A673 (cell line): ENCODE data around the gene SPATA25. TPM values are rescaled to one million over a fixed set of nuclear protein-coding genes. Genes with fewer than 3 reads are reported as not detected.

ENCODE experiments used
- BruUV-seq: library from RNA; stranded (reverse); fragments of 400-500 nt; replicated peaks from 2 replicates; lab custom pipeline; 2021; lab: Mats Ljungman, UMichigan
- CTCF ChIA-PET: fragments of 300-600 bp; sonication (Branson Sonifier 250); formaldehyde crosslinking; loops from one replicate; lab custom pipeline; 2022; ENCODE audit warnings: antibody characterized with exemption; lab: Charles Lee
- POLR2A ChIA-PET: fragments of 300-600 bp; sonication (Branson Sonifier 250); formaldehyde crosslinking; loops from one replicate; lab custom pipeline; 2022; ENCODE audit warnings: antibody characterized with exemption; ENCODE audit not compliant: low non-redundant PET; lab: Charles Lee
- DNase-seq: peaks from one replicate; pipeline ENCODE4 v3.0.0-alpha.2; 2015; ENCODE audit warnings: low spot score
- H3K27ac ChIP-seq: fragments of 200-600 bp; sonication (generic); 2 replicates; pipeline ENCODE4 v1.5.1; 2016; ENCODE audit warnings: mixed run types, low read depth, mild to moderate bottlenecking, mixed read lengths, antibody characterized with exemption, low read length; ENCODE audit not compliant: poor library complexity, severe bottlenecking
- H3K27me3 ChIP-seq: fragments of 200-600 bp; sonication (generic); replicated peaks from 2 replicates; pipeline ENCODE4 v1.6.1; 2017; ENCODE audit warnings: mixed run types, low read depth, mild to moderate bottlenecking, mixed read lengths, antibody characterized with exemption, low read length; ENCODE audit not compliant: insufficient read depth, poor library complexity
- H3K36me3 ChIP-seq: fragments of 200-600 bp; sonication (generic); 2 replicates; pipeline ENCODE4 v1.6.1; 2016; ENCODE audit warnings: mixed run types, mild to moderate bottlenecking, mixed read lengths, antibody characterized with exemption, low read length; ENCODE audit not compliant: insufficient read depth, poor library complexity, severe bottlenecking
- H3K4me1 ChIP-seq: fragments of 200-600 bp; sonication (generic); 2 replicates; pipeline ENCODE4 v1.6.1; 2017; ENCODE audit warnings: mixed run types, mild to moderate bottlenecking, mixed read lengths, antibody characterized with exemption, low read length; ENCODE audit not compliant: insufficient read depth, poor library complexity, severe bottlenecking
- H3K4me3 ChIP-seq: fragments of 200-600 bp; sonication (generic); 2 replicates; pipeline ENCODE4 v1.5.1; 2016; ENCODE audit warnings: low read depth, mixed run types, mild to moderate bottlenecking, mixed read lengths, low read length; ENCODE audit not compliant: poor library complexity, severe bottlenecking
- H3K9me3 ChIP-seq: fragments of 200-600 bp; sonication (generic); 2 replicates; pipeline ENCODE4 v1.6.1; 2016; ENCODE audit warnings: mixed run types, low read depth, mild to moderate bottlenecking, mixed read lengths, antibody characterized with exemption, low read length; ENCODE audit not compliant: poor library complexity, severe bottlenecking
- EZH2 ChIP-seq: fragments of 200-600 bp; sonication (generic); IDR thresholded peaks from 2 replicates; pipeline ENCODE4 v1.6.1; 2017; ENCODE audit warnings: borderline replicate concordance, low read depth, mild to moderate bottlenecking, mixed read lengths, antibody characterized with exemption, low read length; ENCODE audit not compliant: poor library complexity, severe bottlenecking
- intact Hi-C: fragments of 100-400 bp; cut with micrococcal nuclease; formaldehyde crosslinking; loops from one replicate; pipeline ENCODE4 v1.10.0; 2022; ENCODE audit not compliant: unreplicated experiment
- total RNA-seq: library from RNA; stranded (reverse); gene quantifications from 2 replicates; pipeline ENCODE4 v1.2.3, GENCODE V29; 2021
- TF ChIP-seq, protein P1 (sequence below): fragments of 300-800, 200-600 bp; sonication (generic); conservative IDR thresholded peaks from 2 replicates; pipeline ENCODE4 v1.5.1; 2017; ENCODE audit warnings: low read depth, mild to moderate bottlenecking, antibody characterized with exemption, low read length, moderate library complexity, mixed read lengths

SPATA25 gene
- total RNA-seq, 1 experiment from 2014 or later = 1.9 TPM

DNA sequence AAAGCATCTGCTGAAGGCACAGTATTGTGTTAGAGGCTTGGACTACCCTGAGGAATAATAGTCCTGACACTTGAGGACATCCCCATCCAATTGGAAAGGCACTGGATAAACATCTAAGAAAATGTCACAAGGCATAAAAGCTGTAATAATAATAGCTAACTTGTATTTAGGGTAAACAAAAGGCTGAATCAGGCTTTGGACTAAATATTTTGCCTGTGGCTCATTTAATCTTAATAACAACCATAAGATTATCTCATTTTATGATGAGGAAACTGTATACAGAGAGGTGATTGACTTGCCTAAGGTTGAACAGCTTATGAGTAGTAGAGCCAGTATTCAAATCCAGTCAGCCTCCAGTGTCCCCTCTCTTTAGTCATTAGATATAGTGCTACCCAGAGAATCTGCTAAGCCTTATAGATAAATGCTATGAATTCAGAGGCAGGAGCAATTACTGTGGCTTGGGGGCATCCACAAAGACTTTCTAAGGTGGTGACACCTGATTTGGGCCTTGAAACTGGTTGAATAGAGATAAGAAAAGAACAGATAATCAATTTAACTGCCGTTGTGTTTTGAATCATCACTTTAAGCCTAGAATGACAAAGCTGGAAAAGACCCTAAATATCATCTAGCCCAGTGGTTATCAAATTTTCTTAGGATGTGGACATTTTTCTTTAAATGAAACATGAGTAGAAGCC, 13.9 kb downstream of the SPATA25 start:
- no TSS peak for BruUV-seq
- ChIA-PET CTCF (no interaction called here), POLR2A (no interaction called here)
- no peak for TF ChIP-seq EZH2
- TF ChIP-seq, protein P1, sequence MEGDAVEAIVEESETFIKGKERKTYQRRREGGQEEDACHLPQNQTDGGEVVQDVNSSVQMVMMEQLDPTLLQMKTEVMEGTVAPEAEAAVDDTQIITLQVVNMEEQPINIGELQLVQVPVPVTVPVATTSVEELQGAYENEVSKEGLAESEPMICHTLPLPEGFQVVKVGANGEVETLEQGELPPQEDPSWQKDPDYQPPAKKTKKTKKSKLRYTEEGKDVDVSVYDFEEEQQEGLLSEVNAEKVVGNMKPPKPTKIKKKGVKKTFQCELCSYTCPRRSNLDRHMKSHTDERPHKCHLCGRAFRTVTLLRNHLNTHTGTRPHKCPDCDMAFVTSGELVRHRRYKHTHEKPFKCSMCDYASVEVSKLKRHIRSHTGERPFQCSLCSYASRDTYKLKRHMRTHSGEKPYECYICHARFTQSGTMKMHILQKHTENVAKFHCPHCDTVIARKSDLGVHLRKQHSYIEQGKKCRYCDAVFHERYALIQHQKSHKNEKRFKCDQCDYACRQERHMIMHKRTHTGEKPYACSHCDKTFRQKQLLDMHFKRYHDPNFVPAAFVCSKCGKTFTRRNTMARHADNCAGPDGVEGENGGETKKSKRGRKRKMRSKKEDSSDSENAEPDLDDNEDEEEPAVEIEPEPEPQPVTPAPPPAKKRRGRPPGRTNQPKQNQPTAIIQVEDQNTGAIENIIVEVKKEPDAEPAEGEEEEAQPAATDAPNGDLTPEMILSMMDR = no peak
- no peaks in the 10 kb centered on the region for H3K9me3 ChIP-seq
- intact Hi-C loops = no loop called here
- H3K36me3 ChIP-seq = no peaks in the 10 kb centered on the region
- DNase-seq = no peak
- H3K27me3 ChIP-seq = no peaks in the 10 kb centered on the region
- H3K4me3 ChIP-seq = no peak overlapping the region
- no peak overlapping the region for H3K27ac ChIP-seq
- H3K4me1 ChIP-seq = no peaks in the 10 kb centered on the region

DNA sequence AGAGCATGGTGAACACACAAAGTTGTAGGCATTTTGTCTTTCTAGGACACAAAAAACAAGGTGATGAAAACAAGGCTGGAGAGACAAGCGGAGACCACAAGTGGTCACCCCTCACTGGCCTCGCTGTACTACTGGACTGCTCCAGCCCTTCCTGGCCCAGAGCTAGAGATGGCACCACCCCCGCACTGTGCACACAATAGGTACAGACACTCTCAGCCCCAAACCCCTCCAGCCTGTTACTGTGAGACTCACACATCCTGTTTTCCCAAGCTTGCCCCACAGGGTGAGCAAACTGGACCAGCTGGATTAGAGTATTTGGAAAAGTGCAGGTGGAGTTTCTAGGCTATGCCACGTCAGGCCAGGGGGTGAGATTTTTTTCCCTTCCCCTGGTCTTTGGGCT, 14.8 kb downstream of the SPATA25 start:
- no peak overlapping the region for H3K27ac ChIP-seq
- H3K9me3 ChIP-seq = no peaks in the 10 kb centered on the region
- ChIA-PET POLR2A (no interaction called here), CTCF (no interaction called here)
- intact Hi-C loops = no loop called here
- H3K27me3 ChIP-seq = no peaks in the 10 kb centered on the region
- no peak for DNase-seq
- no peaks in the 10 kb centered on the region for H3K4me1 ChIP-seq
- H3K36me3 ChIP-seq = no peaks in the 10 kb centered on the region
- no TSS peak for BruUV-seq
- no peak for TF ChIP-seq EZH2
- TF ChIP-seq, protein P1 = no peak
- H3K4me3 ChIP-seq = no peak overlapping the region

DNA sequence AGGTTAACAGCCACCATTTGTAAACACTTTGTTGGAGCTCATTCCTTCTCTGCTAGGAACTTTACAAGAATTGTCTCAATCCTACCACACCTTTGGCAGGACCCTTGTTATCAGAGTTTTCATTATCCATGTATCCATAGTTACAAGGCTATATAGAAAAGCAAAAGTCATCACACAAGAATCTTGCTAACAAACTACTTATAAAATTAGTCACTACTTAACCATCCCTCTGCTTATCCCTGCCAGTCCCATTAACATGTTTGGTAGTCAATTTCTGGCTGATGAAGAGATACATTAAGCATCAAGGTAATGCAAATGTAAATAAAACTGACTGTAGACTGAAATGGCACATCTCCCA, 19.6 kb downstream of the SPATA25 start:
- no peaks in the 10 kb centered on the region for H3K27me3 ChIP-seq
- no peak overlapping the region for H3K4me3 ChIP-seq
- no peaks in the 10 kb centered on the region for H3K36me3 ChIP-seq
- intact Hi-C loops = no loop called here
- POLR2A ChIA-PET = no interaction called here
- H3K9me3 ChIP-seq = no peaks in the 10 kb centered on the region
- no TSS peak for BruUV-seq
- no peak overlapping the region for H3K27ac ChIP-seq
- H3K4me1 ChIP-seq = no peaks in the 10 kb centered on the region
- TF ChIP-seq EZH2 = no peak
- TF ChIP-seq, protein P1 = no peak
- CTCF ChIA-PET = no interaction called here
- no peak for DNase-seq
